Hepatocyte (in vitro differentiated cells): ENCODE data around the gene PNPLA7. TPM values are rescaled to one million over a fixed set of nuclear protein-coding genes. Genes with fewer than 3 reads are reported as not detected.

Experiments used
- DNase-seq: peaks from one replicate; pipeline ENCODE4 v3.0.0-alpha.2; 2016; ENCODE audit warnings: low spot score
- H2AFZ ChIP-seq: fragments of 200-600 bp; sonication (generic); 2 replicates; pipeline ENCODE4 v1.6.0; 2016; ENCODE audit warnings: antibody characterized with exemption, mild to moderate bottlenecking
- H3K27ac ChIP-seq: fragments of 200-600 bp; sonication (generic); 2 replicates; pipeline ENCODE4 v1.5.1; 2016; ENCODE audit warnings: mild to moderate bottlenecking
- H3K27me3 ChIP-seq: fragments of 200-600 bp; sonication (generic); 2 replicates; pipeline ENCODE4 v1.6.1; 2016
- H3K36me3 ChIP-seq: fragments of 200-600 bp; sonication (generic); replicated peaks from 2 replicates; pipeline ENCODE4 v1.5.1; 2016; ENCODE audit warnings: low read depth; ENCODE audit not compliant: insufficient read depth
- H3K4me1 ChIP-seq: fragments of 200-600 bp; sonication (generic); 2 replicates; pipeline ENCODE4 v1.5.1; 2016; ENCODE audit warnings: mild to moderate bottlenecking, moderate library complexity; ENCODE audit not compliant: insufficient read depth
- H3K4me2 ChIP-seq: fragments of 200-600 bp; sonication (generic); 2 replicates; pipeline ENCODE4 v1.6.0; 2016
- H3K4me3 ChIP-seq: fragments of 200-600 bp; sonication (generic); 2 replicates; pipeline ENCODE4 v1.5.1; 2016; ENCODE audit warnings: mild to moderate bottlenecking
- H3K79me2 ChIP-seq: fragments of 200-600 bp; sonication (generic); 2 replicates; pipeline ENCODE4 v1.6.0; 2017; ENCODE audit warnings: mild to moderate bottlenecking
- H3K9me2 ChIP-seq: fragments of 200-600 bp; sonication (generic); replicated peaks from 2 replicates; pipeline ENCODE4 v1.6.0; 2017; ENCODE audit warnings: mild to moderate bottlenecking; ENCODE audit not compliant: insufficient read depth
- H3K9me3 ChIP-seq: fragments of 200-600 bp; sonication (generic); 2 replicates; pipeline ENCODE4 v1.5.1; 2016; ENCODE audit warnings: low read depth, mild to moderate bottlenecking
- H4K20me1 ChIP-seq: fragments of 200-600 bp; sonication (generic); 2 replicates; pipeline ENCODE4 v1.6.0; 2016; ENCODE audit warnings: mild to moderate bottlenecking; ENCODE audit not compliant: insufficient read depth, poor library complexity, severe bottlenecking
- EZH2 ChIP-seq: fragments of 200-600 bp; sonication (generic); IDR thresholded peaks from 2 replicates; pipeline ENCODE4 v1.6.1; 2016; ENCODE audit warnings: antibody characterized with exemption, mild to moderate bottlenecking, borderline replicate concordance
- EZH2phosphoT487 ChIP-seq: fragments of 200-600 bp; sonication (generic); IDR thresholded peaks from one replicate; pipeline ENCODE4 v1.6.1; 2018; ENCODE audit warnings: antibody characterized with exemption, mild to moderate bottlenecking, low read depth, moderate library complexity; ENCODE audit not compliant: unreplicated experiment, severe bottlenecking
- WGBS: methylation state at CpG from one replicate; pipeline ENCODE4 v1.1.6; 2016; ENCODE audit warnings: low lambda C conversion rate; ENCODE audit errors: missing lambda C conversion rate; 5-methylcytosine and 5-hydroxymethylcytosine counted together
- polyA plus RNA-seq: library from polyadenylated mRNA; unstranded; fragments of >200 nt; fragmentation: Nextera tagmentation; extraction: Ambion mirVana; gene quantifications from 2 replicates; pipeline ENCODE4 v1.2.1, GENCODE V29; 2016
- total RNA-seq: library from RNA; depleted of rRNA; stranded (reverse); fragments of >200 nt; gene quantifications from 2 replicates; pipeline ENCODE4 v1.2.3, GENCODE V29; 2014
- TF ChIP-seq, protein P1 (sequence below): fragments of 200-600 bp; sonication (generic); IDR thresholded peaks from 2 replicates; pipeline ENCODE4 v1.5.1; 2016; ENCODE audit warnings: antibody characterized with exemption, mild to moderate bottlenecking; ENCODE audit not compliant: poor library complexity

The PNPLA7 gene
- total and polyA plus RNA-seq, 2 experiments from 2014 or later: 0.62 to 0.77 TPM

- Histone ChIP-seq H3K27me3 (no peaks in the 10 kb centered on the region), H3K4me1 (no peaks in the 10 kb centered on the region), H3K27ac (no peak overlapping the region), H3K4me2 (no peak overlapping the region), H3K79me2 (no peaks in the 10 kb centered on the region), H3K4me3 (no peak overlapping the region), H4K20me1 (no peaks in the 10 kb centered on the region), H2AFZ (no peak overlapping the region), H3K9me3 (no peaks in the 10 kb centered on the region), H3K36me3 (no peaks in the 10 kb centered on the region), H3K9me2 (no peaks in the 10 kb centered on the region)
- WGBS: 93% methylated on average over 15 of the region's 15 CpGs
- TF ChIP-seq EZH2phosphoT487 (no peak), EZH2 (no peak)
- TF ChIP-seq, protein P1, sequence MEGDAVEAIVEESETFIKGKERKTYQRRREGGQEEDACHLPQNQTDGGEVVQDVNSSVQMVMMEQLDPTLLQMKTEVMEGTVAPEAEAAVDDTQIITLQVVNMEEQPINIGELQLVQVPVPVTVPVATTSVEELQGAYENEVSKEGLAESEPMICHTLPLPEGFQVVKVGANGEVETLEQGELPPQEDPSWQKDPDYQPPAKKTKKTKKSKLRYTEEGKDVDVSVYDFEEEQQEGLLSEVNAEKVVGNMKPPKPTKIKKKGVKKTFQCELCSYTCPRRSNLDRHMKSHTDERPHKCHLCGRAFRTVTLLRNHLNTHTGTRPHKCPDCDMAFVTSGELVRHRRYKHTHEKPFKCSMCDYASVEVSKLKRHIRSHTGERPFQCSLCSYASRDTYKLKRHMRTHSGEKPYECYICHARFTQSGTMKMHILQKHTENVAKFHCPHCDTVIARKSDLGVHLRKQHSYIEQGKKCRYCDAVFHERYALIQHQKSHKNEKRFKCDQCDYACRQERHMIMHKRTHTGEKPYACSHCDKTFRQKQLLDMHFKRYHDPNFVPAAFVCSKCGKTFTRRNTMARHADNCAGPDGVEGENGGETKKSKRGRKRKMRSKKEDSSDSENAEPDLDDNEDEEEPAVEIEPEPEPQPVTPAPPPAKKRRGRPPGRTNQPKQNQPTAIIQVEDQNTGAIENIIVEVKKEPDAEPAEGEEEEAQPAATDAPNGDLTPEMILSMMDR: no peak
- DNase-seq: no peak
Observed at GRCh38 chr9:137486141-137486490, 64.1 kb downstream of the PNPLA7 start.

DNA sequence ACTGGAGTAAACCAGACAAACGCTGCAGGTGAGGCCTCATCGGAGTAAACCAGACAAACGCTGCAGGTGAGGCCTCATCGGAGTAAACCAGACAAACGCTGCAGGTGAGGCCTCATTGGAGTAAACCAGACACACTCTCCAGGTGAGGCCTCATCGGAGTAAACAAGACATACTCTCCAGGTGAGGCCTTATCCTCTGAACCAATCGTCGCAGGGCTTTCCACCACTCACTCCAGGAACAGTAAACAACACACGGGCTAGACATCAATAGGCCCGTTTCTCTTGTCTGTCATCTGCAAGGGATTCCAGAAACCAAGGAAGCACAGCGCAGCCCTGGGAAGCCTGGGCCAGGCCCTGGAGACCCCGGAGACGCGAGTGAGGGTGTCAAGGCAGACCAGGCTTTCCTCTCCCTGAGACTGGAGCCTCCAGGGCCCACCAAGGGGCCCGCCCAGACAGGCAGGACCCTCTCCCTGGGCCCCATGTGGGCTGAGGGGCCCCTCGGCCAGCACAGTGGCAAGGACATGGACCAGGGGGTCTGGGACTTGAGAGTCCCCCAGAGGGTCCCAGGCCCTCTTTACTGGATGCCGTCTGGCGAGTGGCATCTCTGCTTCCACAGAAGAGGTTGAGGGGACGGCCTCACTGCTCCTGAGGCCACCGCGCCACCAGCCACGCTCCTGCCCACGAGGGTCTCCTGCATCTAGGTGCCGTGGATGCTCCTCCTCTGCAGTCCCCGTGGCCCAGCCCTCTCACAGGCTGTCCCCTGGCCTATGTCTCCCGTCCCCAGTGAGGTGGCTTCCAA, 64.7 kb downstream of the PNPLA7 start:
- TF ChIP-seq EZH2phosphoT487 (no peak), EZH2 (no peak)
- TF ChIP-seq, protein P1: no peak
- no peak overlapping the region for H2AFZ ChIP-seq
- no peaks in the 10 kb centered on the region for H3K9me3 ChIP-seq
- H3K9me2 ChIP-seq: no peaks in the 10 kb centered on the region
- H3K4me2 ChIP-seq: no peak overlapping the region
- WGBS: 86% methylated on average over 26 of the region's 26 CpGs
- no peak overlapping the region for H3K27ac ChIP-seq
- H3K79me2 ChIP-seq: no peaks in the 10 kb centered on the region
- no peak overlapping the region for H3K4me3 ChIP-seq
- DNase-seq: no peak
- no peaks in the 10 kb centered on the region for H3K27me3 ChIP-seq
- H3K4me1 ChIP-seq: no peaks in the 10 kb centered on the region
- H3K36me3 ChIP-seq: no peaks in the 10 kb centered on the region
- no peaks in the 10 kb centered on the region for H4K20me1 ChIP-seq

DNA sequence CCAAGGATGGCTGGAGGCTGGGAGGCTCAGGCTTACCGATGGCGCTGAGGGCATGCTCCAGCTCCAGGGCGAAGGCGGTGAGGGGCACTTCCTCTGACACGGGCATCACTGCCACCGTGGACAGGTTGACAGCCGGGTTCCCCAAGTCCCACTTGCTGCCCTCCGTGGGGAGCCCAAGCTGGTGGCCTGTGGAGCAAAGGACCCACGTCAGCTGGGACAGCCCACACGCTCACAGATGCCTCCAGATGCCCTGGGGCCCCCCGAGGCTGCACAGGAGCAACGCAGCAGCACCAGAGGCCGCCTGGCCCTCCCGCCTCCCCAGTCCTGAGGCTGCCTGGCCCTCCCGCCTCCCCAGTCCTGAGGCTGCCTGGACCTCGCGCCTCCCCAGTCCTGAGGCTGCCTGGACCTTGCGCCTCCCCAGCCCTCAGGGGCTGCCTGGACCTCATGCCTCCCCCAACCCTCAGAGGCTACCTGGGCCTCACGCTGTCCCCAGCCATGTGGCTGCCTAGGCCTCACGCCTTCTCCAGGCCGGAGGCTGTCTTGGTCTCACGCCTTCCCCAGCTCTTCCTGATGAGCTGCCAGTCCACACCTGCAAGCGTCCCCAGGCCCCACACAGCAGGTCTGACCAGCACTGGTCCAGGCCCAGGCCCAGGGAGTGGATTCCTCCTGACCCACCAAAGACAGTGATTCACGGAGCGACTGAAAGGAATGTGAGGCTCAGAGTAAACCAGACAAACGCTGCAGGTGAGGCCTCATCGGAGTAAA, 65.5 kb downstream of the PNPLA7 start:
- H3K27ac ChIP-seq: no peak overlapping the region
- no peak for TF ChIP-seq EZH2
- TF ChIP-seq, protein P1: no peak
- no peak for TF ChIP-seq EZH2phosphoT487
- no peak for DNase-seq
- H3K9me2 ChIP-seq: no peaks in the 10 kb centered on the region
- H3K27me3 ChIP-seq: no peaks in the 10 kb centered on the region
- no peaks in the 10 kb centered on the region for H3K36me3 ChIP-seq
- H2AFZ ChIP-seq: no peak overlapping the region
- no peaks in the 10 kb centered on the region for H3K79me2 ChIP-seq
- H3K4me2 ChIP-seq: no peak overlapping the region
- no peaks in the 10 kb centered on the region for H3K4me1 ChIP-seq
- no peaks in the 10 kb centered on the region for H4K20me1 ChIP-seq
- WGBS: 87% methylated on average over 19 of the region's 27 CpGs
- H3K9me3 ChIP-seq: no peaks in the 10 kb centered on the region
- no peak overlapping the region for H3K4me3 ChIP-seq
